H9 (cell line): ENCODE results near the gene ADAMTSL3. TPM values are rescaled to one million over a fixed set of nuclear protein-coding genes. Genes with fewer than 3 reads are reported as not detected.

Experiments
- DNase-seq: peaks from one replicate; pipeline ENCODE4 v3.0.0-alpha.2; 2017
- H2AFZ ChIP-seq: one replicate; pipeline ENCODE4 v1.6.1; 2013; ENCODE audit warnings: mild to moderate bottlenecking, low read length, control low read depth, moderate library complexity
- H2AK5ac ChIP-seq: 2 replicates; pipeline ENCODE4 v1.6.1; 2013; ENCODE audit warnings: low read length, control low read depth, mixed read lengths; ENCODE audit not compliant: insufficient read length
- H2BK120ac ChIP-seq: one replicate; pipeline ENCODE4 v1.6.1; 2013; ENCODE audit warnings: low read depth, mild to moderate bottlenecking, low read length, control low read depth, inconsistent platforms; ENCODE audit not compliant: poor library complexity, severe bottlenecking
- H2BK12ac ChIP-seq: 2 replicates; pipeline ENCODE4 v1.6.1; 2013; ENCODE audit warnings: low read length, control low read depth, mixed read lengths, low read depth; ENCODE audit not compliant: insufficient read length
- H2BK15ac ChIP-seq: 2 replicates; pipeline ENCODE4 v1.6.1; 2013; ENCODE audit warnings: low read depth, low read length, control low read depth
- H2BK20ac ChIP-seq: one replicate; pipeline ENCODE4 v1.6.1; 2013; ENCODE audit warnings: low read depth, mild to moderate bottlenecking, low read length, control low read depth, inconsistent platforms; ENCODE audit not compliant: poor library complexity, severe bottlenecking
- H2BK5ac ChIP-seq: 2 replicates; pipeline ENCODE4 v1.6.1; 2013; ENCODE audit warnings: low read length, control low read depth, mixed read lengths; ENCODE audit not compliant: insufficient read length
- H3K14ac ChIP-seq: 2 replicates; pipeline ENCODE4 v1.6.1; 2013; ENCODE audit warnings: low read length, control low read depth; ENCODE audit not compliant: insufficient read depth
- H3K18ac ChIP-seq: 2 replicates; pipeline ENCODE4 v1.6.1; 2013; ENCODE audit warnings: low read depth, mild to moderate bottlenecking, mixed read lengths, low read length, control low read depth; ENCODE audit not compliant: insufficient read length
- H3K23ac ChIP-seq: 2 replicates; pipeline ENCODE4 v1.6.1; 2013; ENCODE audit warnings: low read length, control low read depth, mixed read lengths, low read depth; ENCODE audit not compliant: insufficient read length
- H3K23me2 ChIP-seq: 2 replicates; pipeline ENCODE4 v1.6.1; 2013; ENCODE audit warnings: low read depth, mild to moderate bottlenecking, mixed read lengths, low read length, control low read depth; ENCODE audit not compliant: insufficient read length, poor library complexity, severe bottlenecking
- H3K27ac ChIP-seq: 2 replicates; pipeline ENCODE4 v1.5.1; 2013; ENCODE audit warnings: low read length, control low read depth, mixed read lengths, low read depth; ENCODE audit not compliant: insufficient read length
- H3K27me3 ChIP-seq: 2 replicates; pipeline ENCODE4 v1.6.1; 2013; ENCODE audit warnings: low read length, control low read depth, inconsistent platforms; ENCODE audit not compliant: insufficient read depth
- H3K4ac ChIP-seq: 2 replicates; pipeline ENCODE4 v1.6.1; 2013; ENCODE audit warnings: low read depth, mild to moderate bottlenecking, control low read depth, inconsistent platforms, low read length, moderate library complexity
- H3K4me1 ChIP-seq: 2 replicates; pipeline ENCODE4 v1.6.1; 2013; ENCODE audit warnings: low read length, control low read depth, inconsistent platforms; ENCODE audit not compliant: insufficient read depth
- H3K4me2 ChIP-seq: 2 replicates; pipeline ENCODE4 v1.6.1; 2013; ENCODE audit warnings: low read length, control low read depth, mixed read lengths; ENCODE audit not compliant: insufficient read length, insufficient read depth
- H3K56ac ChIP-seq: 2 replicates; pipeline ENCODE4 v1.6.1; 2013; ENCODE audit warnings: low read depth, mild to moderate bottlenecking, mixed read lengths, low read length, control low read depth; ENCODE audit not compliant: insufficient read length
- H3K79me1 ChIP-seq: 2 replicates; pipeline ENCODE4 v1.6.1; 2013; ENCODE audit warnings: low read depth, mild to moderate bottlenecking, moderate library complexity, low read length, control low read depth, inconsistent platforms; ENCODE audit not compliant: insufficient read depth, poor library complexity, severe bottlenecking
- H3K79me2 ChIP-seq: 2 replicates; pipeline ENCODE4 v1.6.1; 2013; ENCODE audit warnings: low read length, control low read depth, inconsistent platforms; ENCODE audit not compliant: insufficient read depth
- H3K9ac ChIP-seq: 2 replicates; pipeline ENCODE4 v1.6.1; 2013; ENCODE audit warnings: low read length, control low read depth, mixed read lengths; ENCODE audit not compliant: insufficient read length; ENCODE audit errors: extremely low read depth
- H3K9me3 ChIP-seq: one replicate; pipeline ENCODE4 v1.6.1; 2013; ENCODE audit warnings: low read depth, low read length, inconsistent platforms; ENCODE audit not compliant: control insufficient read depth
- H3T11ph ChIP-seq: one replicate; pipeline ENCODE4 v1.6.1; 2013; ENCODE audit warnings: mild to moderate bottlenecking, low read length, control low read depth, inconsistent platforms
- H4K20me1 ChIP-seq: one replicate; pipeline ENCODE4 v1.6.1; 2013; ENCODE audit not compliant: control insufficient read depth, insufficient read length, insufficient read depth
- H4K5ac ChIP-seq: 2 replicates; pipeline ENCODE4 v1.6.1; 2013; ENCODE audit warnings: low read depth, mild to moderate bottlenecking, mixed read lengths, low read length, control low read depth; ENCODE audit not compliant: insufficient read length
- H4K8ac ChIP-seq: replicated peaks from 2 replicates; pipeline ENCODE4 v1.6.1; 2013; ENCODE audit warnings: low read length, control low read depth, mixed read lengths, low read depth; ENCODE audit not compliant: insufficient read length
- H4K91ac ChIP-seq: 2 replicates; pipeline ENCODE4 v1.6.1; 2013; ENCODE audit warnings: low read depth, mild to moderate bottlenecking, moderate library complexity, mixed read lengths, low read length, control low read depth; ENCODE audit not compliant: insufficient read length
- H3K27ac Mint-ChIP-seq, 3 experiments: 2 replicates in 2 of 3; 3 replicates in 1 of 3; pipeline ENCODE4 v1.8.0; 2020 to 2021; ENCODE audit warnings: mixed read lengths in 3 of 3, mild to moderate bottlenecking in 1 of 3, moderate library complexity in 1 of 3
- H3K27me3 Mint-ChIP-seq: 2 replicates; pipeline ENCODE4 v1.8.0; 2021; ENCODE audit warnings: low read depth, mild to moderate bottlenecking, moderate library complexity, mixed read lengths
- H3K36me3 Mint-ChIP-seq, 3 experiments: 2 replicates in 2 of 3; 3 replicates in 1 of 3; pipeline ENCODE4 v1.8.0; 2020 to 2021; ENCODE audit warnings: low read depth in 3 of 3, mixed read lengths in 3 of 3; ENCODE audit not compliant: insufficient read depth in 1 of 3
- H3K4me1 Mint-ChIP-seq, 2 experiments: 2 replicates each; pipeline ENCODE4 v1.8.0; 2020; ENCODE audit warnings: mixed read lengths in 2 of 2
- H3K4me3 Mint-ChIP-seq, 2 experiments: 2 replicates in 1 of 2; 3 replicates in 1 of 2; pipeline ENCODE4 v1.8.0; 2020 to 2021; ENCODE audit warnings: mild to moderate bottlenecking in 2 of 2, mixed read lengths in 2 of 2, moderate library complexity in 1 of 2
- H3K9me3 Mint-ChIP-seq, 2 experiments: 2 replicates in 1 of 2; 3 replicates in 1 of 2; pipeline ENCODE4 v1.8.0; 2020; ENCODE audit warnings: mild to moderate bottlenecking in 2 of 2, mixed read lengths in 2 of 2, moderate library complexity in 1 of 2
- WGBS: extraction: QIAGEN DNeasy Blood & Tissue Kit; methylation state at CpG from one replicate; pipeline ENCODE4 v1.1.7; 2013; ENCODE audit warnings: missing lambda C conversion rate, low lambda C conversion rate, mixed read lengths; ENCODE audit not compliant: insufficient read length; ENCODE audit errors: extremely low coverage; 5-methylcytosine and 5-hydroxymethylcytosine counted together
- total RNA-seq: library from RNA; stranded (reverse); gene quantifications from 2 replicates; pipeline ENCODE4 v1.2.1, GENCODE V29; 2021
- TF ChIP-seq, protein P1 (sequence below): fragments of 200-600 bp; sonication (generic); conservative IDR thresholded peaks from 3 replicates; pipeline ENCODE4 v1.8.0; 2021; ENCODE audit warnings: antibody characterized with exemption, mild to moderate bottlenecking

The ADAMTSL3 gene
- total RNA-seq, 1 experiment from 2014 or later = 0.39 TPM

DNA sequence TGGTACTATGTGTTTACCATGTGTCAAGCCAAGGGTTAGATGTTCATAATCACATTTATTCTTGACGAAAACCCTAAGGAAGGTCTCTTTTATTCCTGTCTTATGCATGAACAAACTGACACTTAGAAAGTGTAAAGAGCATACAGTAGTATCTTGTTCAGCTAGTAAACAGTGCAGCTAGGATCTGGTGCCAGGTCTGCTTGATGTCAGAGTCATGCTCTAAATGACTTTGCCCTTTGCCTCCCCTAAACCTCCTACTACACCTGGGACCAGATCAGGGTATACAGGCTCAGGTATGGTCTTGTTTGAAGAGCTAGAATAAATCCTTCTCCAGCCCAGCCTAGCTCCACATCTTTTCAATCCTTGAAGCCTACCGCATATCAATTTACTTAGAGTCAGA, 232.4 kb downstream of the ADAMTSL3 start:
- Histone ChIP-seq H3T11ph (no peak overlapping the region), H2AFZ (no peak overlapping the region), H4K91ac (no peak overlapping the region), H4K5ac (no peak overlapping the region), H4K20me1 (no peaks in the 10 kb centered on the region), H2BK20ac (no peak overlapping the region), H2BK12ac (no peak overlapping the region), H3K23me2 (no peaks in the 10 kb centered on the region), H2BK5ac (no peak overlapping the region), H3K56ac (no peak overlapping the region), H3K4me2 (no peak overlapping the region), H3K4ac (no peak overlapping the region), H2BK120ac (no peak overlapping the region), H3K14ac (no peak overlapping the region), H3K9ac (no peak overlapping the region), H3K9me3 (no peaks in the 10 kb centered on the region), H3K23ac (no peak overlapping the region), H3K27ac (no peak overlapping the region), H3K27me3 (no peaks in the 10 kb centered on the region), H2BK15ac (no peak overlapping the region), H4K8ac (no peak overlapping the region), H3K79me2 (no peaks in the 10 kb centered on the region), H2AK5ac (no peak overlapping the region), H3K4me1 (no peaks in the 10 kb centered on the region), H3K18ac (no peak overlapping the region), H3K79me1 (no peaks in the 10 kb centered on the region)
- no CpG with 5 or more reads among the region's 2 CpGs for WGBS
- no peak for DNase-seq
- TF ChIP-seq, protein P1, sequence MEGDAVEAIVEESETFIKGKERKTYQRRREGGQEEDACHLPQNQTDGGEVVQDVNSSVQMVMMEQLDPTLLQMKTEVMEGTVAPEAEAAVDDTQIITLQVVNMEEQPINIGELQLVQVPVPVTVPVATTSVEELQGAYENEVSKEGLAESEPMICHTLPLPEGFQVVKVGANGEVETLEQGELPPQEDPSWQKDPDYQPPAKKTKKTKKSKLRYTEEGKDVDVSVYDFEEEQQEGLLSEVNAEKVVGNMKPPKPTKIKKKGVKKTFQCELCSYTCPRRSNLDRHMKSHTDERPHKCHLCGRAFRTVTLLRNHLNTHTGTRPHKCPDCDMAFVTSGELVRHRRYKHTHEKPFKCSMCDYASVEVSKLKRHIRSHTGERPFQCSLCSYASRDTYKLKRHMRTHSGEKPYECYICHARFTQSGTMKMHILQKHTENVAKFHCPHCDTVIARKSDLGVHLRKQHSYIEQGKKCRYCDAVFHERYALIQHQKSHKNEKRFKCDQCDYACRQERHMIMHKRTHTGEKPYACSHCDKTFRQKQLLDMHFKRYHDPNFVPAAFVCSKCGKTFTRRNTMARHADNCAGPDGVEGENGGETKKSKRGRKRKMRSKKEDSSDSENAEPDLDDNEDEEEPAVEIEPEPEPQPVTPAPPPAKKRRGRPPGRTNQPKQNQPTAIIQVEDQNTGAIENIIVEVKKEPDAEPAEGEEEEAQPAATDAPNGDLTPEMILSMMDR = no peak
- no peak overlapping the region for H3K4me3 Mint-ChIP-seq
- H3K36me3 Mint-ChIP-seq = peaks cover 0 to 1% (median 0%) of the 10 kb centered on the region in 3 experiments; a peak in 1 of 7 replicates
- H3K4me1 Mint-ChIP-seq = no peaks in the 10 kb centered on the region
- no peaks in the 10 kb centered on the region for H3K9me3 Mint-ChIP-seq
- H3K27ac Mint-ChIP-seq = no peak overlapping the region
- H3K27me3 Mint-ChIP-seq = peaks cover 2% of the 10 kb centered on the region; the same call in 1 of the 2 replicates
